Heart right ventricle (tissue), 16 donors: ENCODE results near the gene CASP9. TPM values are rescaled to one million over a fixed set of nuclear protein-coding genes. Genes with fewer than 3 reads are reported as not detected.

Experiments used
- ATAC-seq, 8 donors: fragments of 200-7000 bp; cut with Tn5 transposase; one replicate each; pipeline ENCODE4 v1.9.1; 2020; ENCODE audit warnings: mild to moderate bottlenecking in 8 of 8, moderate library complexity in 8 of 8, moderate number of reproducible peaks in 1 of 8
- DNase-seq, 2 donors: peaks; one replicate each; pipeline ENCODE4 v3.0.0-alpha.2; 2020
- H3K27ac ChIP-seq, 10 donors: fragments of 200-600 bp; sonication (generic) in 2 of 10; one replicate each; pipeline versions ENCODE4 v1.5.0 to v1.8.0; 2020 to 2022; ENCODE audit warnings: mild to moderate bottlenecking in 3 of 10
- H3K27me3 ChIP-seq, 7 donors: fragments of 200-600 bp; one replicate each; pipeline ENCODE4 v1.8.0; 2021 to 2022; ENCODE audit warnings: mild to moderate bottlenecking in 2 of 7
- H3K36me3 ChIP-seq, 9 donors: fragments of 200-600 bp; sonication (generic) in 1 of 9; one replicate each; pipeline versions ENCODE4 v1.5.0 to v1.8.0; 2020 to 2022; ENCODE audit warnings: mild to moderate bottlenecking in 2 of 9
- H3K4me1 ChIP-seq, 9 donors: fragments of 200-600 bp; sonication (generic) in 1 of 9; one replicate each; pipeline versions ENCODE4 v1.5.0 to v1.8.0; 2020 to 2022; ENCODE audit warnings: mild to moderate bottlenecking in 4 of 9
- H3K4me3 ChIP-seq, 10 donors: fragments of 200-600 bp; sonication (generic) in 2 of 10; one replicate each; pipeline versions ENCODE4 v1.5.0 to v1.8.0; 2020 to 2022; ENCODE audit warnings: mild to moderate bottlenecking in 7 of 10, moderate library complexity in 2 of 10
- H3K9me3 ChIP-seq, 11 donors: fragments of 200-600 bp in 10 of 11; sonication (generic) in 2 of 11; one replicate each; pipeline versions ENCODE4 v1.5.0 to v1.8.0; 2013 to 2022; ENCODE audit warnings: mild to moderate bottlenecking in 2 of 11, control low read depth in 1 of 11, moderate library complexity in 1 of 11
- WGBS, 2 donors: extraction: QIAGEN DNeasy Blood & Tissue Kit; methylation state at CpG; one replicate each; pipeline ENCODE4 v1.1.7; 2013; ENCODE audit warnings: inconsistent platforms in 1 of 2; 5-methylcytosine and 5-hydroxymethylcytosine counted together
- intact Hi-C, 10 donors: fragments of 100-400 bp; cut with DNase I; formaldehyde crosslinking; loops; one replicate each; pipeline versions ENCODE4 v1.11.1 to v1.14.2; 2022
- polyA plus RNA-seq, 2 donors: library from polyadenylated mRNA; stranded (reverse); fragments of 200-250 nt; gene quantifications; one replicate each; pipeline ENCODE4 v1.2.3, GENCODE V29; 2013
- total RNA-seq, 10 donors: library from RNA; stranded (reverse); fragmentation: NEBNext Ultra II Directional in 3 of 10; extraction: Animal tissue kit (Norgen Biotek cat#: 25700) in 3 of 10; gene quantifications; one replicate each; pipeline versions ENCODE4 v1.2.1 to v1.2.4, GENCODE V29; 2021 to 2023
- TF ChIP-seq, protein P1 (sequence below), 9 donors: fragments of 200-600 bp; sonication (generic) in 2 of 9; IDR thresholded peaks; one replicate each; pipeline versions ENCODE4 v1.5.0 to v1.8.0; 2021 to 2022; ENCODE audit warnings: antibody characterized with exemption in 9 of 9, mild to moderate bottlenecking in 5 of 9, moderate library complexity in 1 of 9
- donor health status: Arrhythmogenic right ventricular cardiomyopathy.
- donor health status: ischemic (EF 13 %, LVEDD 7.1; RV severe dilation, severe dysfunction).
- donor health status: healthy with polysubstance abuse.
- donor health status: DM: no; HTN: yes; CAD: no.
- donor health status: DM: no; HTN: no; CAD: no.
- donor health status: ischemic (EF 25% LVEDD 6.9; RV normal size, moderate dysfunction).
- donor health status: ischemic (EF 25% LVEDD 5.7; RV mildly dilated, moderate dysfunction).
- donor health status: healthy.
- donor health status: DM: yes; HTN: yes; CAD: no.
- donor health status: Ischemic cardiomyopathy.
- donor health status: ischemic (EF 35%, LVEDD 5.7; RV mildly dilated, moderate dysfunction).
- donor health status: nonischemic (EF 11% LVEDD 7.7; RV severe dilation, severe dysfunction).
- donor health status: DM: yes; HTN: yes; CAD: no.
- donor health status: PGD.
- donor health status: ischemic (EF 29% LVEDD 5.4; RV normal size, mild dysfunction).
- donor health status: nonischemic (EF 23%, LVEDD 6.1; RV moderate dilation, normal function).

The CASP9 gene
- total and polyA plus RNA-seq, 12 donors, result 8.6 to 22.2 (median 14.3) TPM

DNA sequence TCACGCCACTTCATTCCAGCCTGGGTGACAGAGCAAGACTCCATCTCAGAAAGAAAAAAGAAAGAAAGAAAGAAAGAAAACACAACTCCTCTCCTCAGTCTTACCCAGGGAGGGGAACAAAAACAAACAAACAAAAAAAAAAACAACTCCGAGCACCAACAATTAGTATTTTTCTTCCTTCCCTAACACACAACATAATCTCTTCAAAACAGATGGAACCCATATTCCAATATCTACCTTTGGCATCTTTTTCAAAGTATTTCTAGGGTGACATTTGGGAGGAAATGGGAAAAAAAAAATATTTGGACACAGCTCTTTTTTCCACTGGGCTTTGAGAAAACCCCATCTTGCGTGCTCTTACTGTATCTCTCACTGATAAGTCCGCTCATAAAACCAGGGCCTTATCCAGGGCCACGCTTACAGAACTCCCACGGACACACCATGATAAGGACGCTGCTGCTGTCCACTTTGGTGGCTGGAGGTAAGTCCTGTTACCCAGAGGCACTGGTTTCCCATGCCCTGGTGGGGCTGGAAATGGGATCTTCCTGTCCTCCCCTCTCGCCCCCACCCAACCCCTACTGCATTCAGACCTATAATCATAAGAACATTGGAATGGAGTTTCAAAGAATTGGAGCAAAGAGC is 67.6 kb downstream of the CASP9 start, which contains the start of gene CELA2A:
Gene CELA2A, plus strand, starts transcription at position 420 of the 642 bp plus-strand sequence. Its CDS starts 22 bp downstream, at position 442.
- TF ChIP-seq, protein P1, sequence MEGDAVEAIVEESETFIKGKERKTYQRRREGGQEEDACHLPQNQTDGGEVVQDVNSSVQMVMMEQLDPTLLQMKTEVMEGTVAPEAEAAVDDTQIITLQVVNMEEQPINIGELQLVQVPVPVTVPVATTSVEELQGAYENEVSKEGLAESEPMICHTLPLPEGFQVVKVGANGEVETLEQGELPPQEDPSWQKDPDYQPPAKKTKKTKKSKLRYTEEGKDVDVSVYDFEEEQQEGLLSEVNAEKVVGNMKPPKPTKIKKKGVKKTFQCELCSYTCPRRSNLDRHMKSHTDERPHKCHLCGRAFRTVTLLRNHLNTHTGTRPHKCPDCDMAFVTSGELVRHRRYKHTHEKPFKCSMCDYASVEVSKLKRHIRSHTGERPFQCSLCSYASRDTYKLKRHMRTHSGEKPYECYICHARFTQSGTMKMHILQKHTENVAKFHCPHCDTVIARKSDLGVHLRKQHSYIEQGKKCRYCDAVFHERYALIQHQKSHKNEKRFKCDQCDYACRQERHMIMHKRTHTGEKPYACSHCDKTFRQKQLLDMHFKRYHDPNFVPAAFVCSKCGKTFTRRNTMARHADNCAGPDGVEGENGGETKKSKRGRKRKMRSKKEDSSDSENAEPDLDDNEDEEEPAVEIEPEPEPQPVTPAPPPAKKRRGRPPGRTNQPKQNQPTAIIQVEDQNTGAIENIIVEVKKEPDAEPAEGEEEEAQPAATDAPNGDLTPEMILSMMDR (IDR thresholded peaks at IDR 0.05), result no peak
- Histone ChIP-seq H3K4me3 (no peak within 1 kb of the TSS), H3K27me3 (no peaks in the 10 kb centered on the region), H3K4me1 (peaks cover 0 to 4% (median 0%) of the 10 kb centered on the region in 9 donors), H3K27ac (no peak within 1 kb of the TSS), H3K9me3 (peaks cover 0 to 2% (median 0%) of the 10 kb centered on the region in 11 donors), H3K36me3 (no peaks in the 10 kb centered on the region)
- DNase-seq (no peak), ATAC-seq (no peak)
- WGBS, 2 donors, result 80 to 83% methylated on average over 8 of the region's 8 CpGs
- intact Hi-C loops, result no loop called here

GRCh38 chr1:15455522-15455921 is 68.5 kb downstream of the CASP9 start:
- intact Hi-C loops, result no loop called here
- TF ChIP-seq, protein P1 (IDR thresholded peaks at IDR 0.05), result no peak
- H3K36me3 ChIP-seq, result no peaks in the 10 kb centered on the region
- H3K27me3 ChIP-seq, result no peaks in the 10 kb centered on the region
- ATAC-seq (no peak), DNase-seq (no peak)
- H3K27ac ChIP-seq, result no peak overlapping the region
- no peak overlapping the region for H3K4me3 ChIP-seq
- WGBS, 2 donors, result 78 to 88% methylated on average over 5 to 6 of the region's 6 CpGs
- peaks cover 0 to 9% (median 0%) of the 10 kb centered on the region in 11 donors for H3K9me3 ChIP-seq
- H3K4me1 ChIP-seq, result peaks cover 0 to 4% (median 0%) of the 10 kb centered on the region in 9 donors

DNA sequence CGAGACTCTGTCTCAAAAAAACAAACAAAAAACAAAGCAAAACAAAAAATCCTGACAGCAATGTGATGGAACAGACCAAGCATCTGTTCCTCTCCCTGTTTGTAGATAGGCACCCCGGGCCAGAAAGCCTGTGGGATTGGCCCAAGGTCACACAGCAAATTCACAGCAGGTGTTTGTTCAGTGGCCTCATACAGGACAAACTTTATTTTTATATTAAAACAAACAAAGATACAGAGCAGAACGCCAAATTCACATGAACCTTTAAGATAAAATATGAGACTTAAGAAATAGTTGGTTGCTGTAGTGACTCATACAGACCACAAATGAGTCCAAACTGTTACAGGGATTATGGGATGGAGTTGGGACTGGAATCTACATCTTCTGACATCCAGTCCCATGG is 69.8 kb downstream of the CASP9 start:
- Histone ChIP-seq H3K27me3 (no peaks in the 10 kb centered on the region), H3K4me1 (no peaks in the 10 kb centered on the region), H3K4me3 (no peak overlapping the region), H3K27ac (no peak overlapping the region), H3K9me3 (peaks cover 0 to 10% (median 0%) of the 10 kb centered on the region in 11 donors), H3K36me3 (no peaks in the 10 kb centered on the region)
- DNase-seq, result no peak
- no peak for ATAC-seq
- intact Hi-C loops, result no loop called here
- TF ChIP-seq, protein P1 (IDR thresholded peaks at IDR 0.05), result no peak
- WGBS, 2 donors, result 69 to 74% methylated on average over 3 of the region's 3 CpGs

GRCh38 chr1:15453734-15454133 is 70.3 kb downstream of the CASP9 start:
- no peak overlapping the region for H3K4me3 ChIP-seq
- WGBS, 2 donors, result 79 to 84% methylated on average over 11 of the region's 11 CpGs
- H3K36me3 ChIP-seq, result no peaks in the 10 kb centered on the region
- intact Hi-C loops, result no loop called here
- ATAC-seq (no peak), DNase-seq (no peak)
- TF ChIP-seq, protein P1 (IDR thresholded peaks at IDR 0.05), result no peak
- no peaks in the 10 kb centered on the region for H3K4me1 ChIP-seq
- peaks cover 0 to 2% (median 0%) of the 10 kb centered on the region in 7 donors for H3K27me3 ChIP-seq
- peaks cover 0 to 10% (median 0%) of the 10 kb centered on the region in 11 donors for H3K9me3 ChIP-seq
- no peak overlapping the region for H3K27ac ChIP-seq
